Measurements from ENCODE around the gene CRYZ.

- TF ChIP-seq POLR2A (IDR thresholded peaks at IDR 0.05) (no peak), CTCF (IDR thresholded peaks at IDR 0.05) (no peak)
Measured at GRCh38 chr1:74777525-74777924, 44.7 kb upstream of the CRYZ start.
